Hippocampal formation (tissue), 2 donors: ENCODE measurements around the gene OPA1.
A peak's percentile ranks its signal among the peaks of the same experiment; 100 is the strongest.

ENCODE experiments used
- DNase-seq, 2 donors: peaks; one replicate each; lab custom pipeline; 2025; lab: John Stamatoyannopoulos, UW

OPA1 gene

DNA sequence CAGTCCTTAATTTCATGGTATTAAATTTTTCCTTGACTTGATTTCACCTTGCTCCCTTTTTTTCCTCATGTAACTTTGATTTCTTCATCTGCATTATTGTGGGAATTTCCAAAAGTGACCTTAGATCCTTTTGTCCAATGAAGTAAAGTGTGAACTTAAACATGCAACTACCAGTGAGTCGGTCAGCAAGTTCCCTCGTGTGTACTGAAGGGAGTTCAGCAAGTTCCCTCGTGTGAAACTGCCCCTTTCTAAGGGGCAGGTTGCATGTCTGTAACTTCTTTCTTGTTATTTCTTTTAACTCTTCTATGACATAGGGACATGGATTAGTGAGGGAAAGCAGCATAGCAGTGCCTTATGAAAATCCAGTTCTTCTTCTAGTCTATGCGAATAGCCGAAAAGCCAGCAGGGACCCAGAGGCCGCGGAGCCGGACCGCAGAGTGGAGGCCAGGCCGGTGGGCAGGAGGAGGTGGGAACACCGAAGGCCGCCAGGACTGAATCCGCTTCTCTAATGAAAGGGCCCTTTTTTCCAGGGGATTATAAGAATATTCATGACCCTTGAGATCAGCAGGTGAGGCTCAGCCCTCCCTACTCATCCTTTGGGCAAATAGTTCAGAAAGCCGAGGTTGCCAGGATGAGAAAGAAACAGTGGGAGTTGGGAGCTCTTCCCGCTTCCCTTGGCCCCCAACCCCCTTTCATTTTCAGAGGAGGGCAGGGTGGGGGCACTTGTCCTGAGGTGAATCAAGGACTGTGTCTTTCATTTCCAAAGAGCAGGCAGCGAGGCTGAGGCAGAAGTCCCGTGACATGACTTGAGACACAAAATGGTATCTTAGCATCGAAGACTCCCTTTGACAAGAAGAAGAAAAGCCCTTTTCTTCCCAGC is 117.5 kb downstream of the OPA1 start:
- no peak for DNase-seq

DNA sequence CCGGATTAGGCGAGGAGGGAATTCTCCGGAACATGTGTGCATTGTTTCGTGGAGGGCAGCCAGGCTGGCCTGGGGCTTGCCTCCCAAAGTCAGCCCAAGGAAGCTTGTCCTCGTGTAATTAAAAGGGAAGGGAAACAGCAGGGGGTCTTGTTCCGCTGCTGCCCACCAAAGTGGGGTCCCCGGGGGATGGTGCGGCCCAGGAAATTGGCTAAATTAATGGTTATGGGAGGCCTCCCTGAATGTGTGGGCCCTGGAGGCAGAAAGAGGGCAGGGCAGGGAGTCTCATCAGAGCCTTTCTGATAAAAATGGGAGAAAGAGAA is 118.1 kb downstream of the OPA1 start:
- DNase-seq, result peak in 1 of 2 donors; percentile 2

DNA sequence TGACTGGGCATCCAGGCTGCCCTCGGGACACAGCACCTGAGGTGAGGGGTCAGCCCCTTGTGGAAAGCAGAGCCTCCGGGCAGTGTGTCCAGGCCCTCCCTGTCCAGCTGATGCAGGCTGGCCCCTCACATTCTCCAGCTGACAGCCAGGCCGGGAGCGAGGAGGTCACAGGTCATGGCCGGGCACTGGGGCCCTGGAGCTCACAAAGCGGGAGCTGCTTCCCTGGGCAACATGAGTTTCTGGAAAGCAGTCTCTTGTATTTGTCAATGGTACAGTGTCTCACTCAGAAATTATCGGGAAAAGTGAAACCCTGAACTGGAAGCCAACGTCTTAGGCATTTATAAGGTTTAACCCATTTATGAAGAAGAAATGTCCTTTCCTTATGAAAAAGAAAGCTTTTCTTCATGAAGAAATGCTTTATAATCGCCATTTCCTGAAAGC is 118.5 kb downstream of the OPA1 start:
- no peak for DNase-seq

DNA sequence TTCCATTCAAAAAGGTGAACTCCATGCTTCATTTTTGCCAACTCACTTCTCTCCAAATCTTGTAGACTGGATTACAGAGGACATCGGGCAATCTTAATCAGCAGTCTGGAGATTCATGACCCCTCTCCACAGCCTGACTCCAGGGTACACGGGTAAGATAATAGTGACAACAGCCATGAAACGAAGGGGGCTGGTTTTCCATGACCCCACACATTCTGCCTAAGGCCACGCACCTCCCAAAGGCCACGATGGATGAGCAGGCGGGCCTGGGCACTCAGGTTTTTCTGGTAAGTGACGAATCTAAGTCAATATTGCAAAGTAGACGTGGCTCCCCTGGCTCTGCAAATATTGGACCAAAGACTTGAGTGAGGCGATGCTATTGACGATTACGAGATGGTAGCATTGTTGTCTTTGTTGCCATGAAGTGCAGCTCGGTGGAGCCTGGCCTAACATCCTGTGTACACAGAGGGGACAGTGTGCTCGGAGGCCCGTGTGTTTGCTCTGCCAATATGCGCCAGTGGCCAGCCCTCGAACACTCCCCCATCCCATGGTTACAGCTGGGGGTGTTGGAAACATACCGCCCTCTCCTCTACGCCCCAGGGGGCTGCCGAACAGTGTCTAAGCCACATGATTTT is 119.1 kb downstream of the OPA1 start:
- DNase-seq, result no peak

DNA sequence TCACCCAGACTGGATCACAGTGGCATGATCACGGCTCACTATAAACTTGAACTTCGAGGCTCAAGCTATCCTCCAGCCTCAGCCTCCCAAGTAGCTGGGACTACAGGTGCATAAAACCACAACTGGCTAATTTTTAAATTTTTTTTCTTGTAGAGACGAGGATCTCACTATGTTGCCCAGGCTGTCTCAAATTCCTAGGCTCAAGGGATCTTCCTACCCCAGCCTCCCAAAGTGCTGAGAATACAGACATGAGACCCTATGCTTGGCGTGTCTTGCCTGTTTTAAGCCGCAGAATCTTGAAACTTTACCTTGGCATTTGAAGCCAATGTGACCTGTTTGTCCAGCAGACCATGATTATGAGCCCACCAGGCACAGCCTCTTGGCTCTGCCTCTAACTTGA is 119.9 kb downstream of the OPA1 start:
- DNase-seq, result no peak

DNA sequence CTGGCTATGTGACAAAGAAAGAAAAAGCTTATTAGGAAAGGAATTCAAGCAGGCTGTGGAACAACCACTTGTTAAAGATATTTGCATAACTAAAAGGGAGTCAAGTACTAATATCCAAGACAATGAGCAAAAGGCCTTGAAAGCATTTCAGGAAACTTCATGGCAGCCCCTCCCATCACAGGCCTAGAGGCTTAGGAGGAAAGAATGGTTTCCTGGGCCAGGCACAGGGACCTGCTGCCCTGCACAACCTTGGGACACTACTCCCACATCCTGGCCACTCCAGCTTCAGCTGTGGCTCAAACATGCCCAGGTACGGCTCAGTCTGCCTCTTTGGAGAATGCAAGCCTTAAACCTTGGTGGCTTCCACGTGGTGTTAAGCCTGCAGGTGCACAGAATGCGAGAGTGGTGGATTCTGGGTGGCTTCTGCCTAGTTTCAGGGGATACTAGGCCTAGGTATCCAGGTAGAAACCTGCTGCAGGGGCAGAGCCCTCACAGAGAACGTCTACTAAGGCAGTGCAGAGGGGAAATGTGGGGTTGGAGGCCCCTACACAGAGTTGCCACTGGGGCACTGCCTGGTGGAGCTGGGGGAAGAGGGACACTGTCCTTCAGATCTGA is 121.6 kb downstream of the OPA1 start:
- DNase-seq, result no peak

GRCh38 chr3:193716150-193716549 is 123.1 kb downstream of the OPA1 start:
- DNase-seq, result no peak

- no peak for DNase-seq
Observed at GRCh38 chr3:193719735-193720134, 126.7 kb downstream of the OPA1 start.

DNA sequence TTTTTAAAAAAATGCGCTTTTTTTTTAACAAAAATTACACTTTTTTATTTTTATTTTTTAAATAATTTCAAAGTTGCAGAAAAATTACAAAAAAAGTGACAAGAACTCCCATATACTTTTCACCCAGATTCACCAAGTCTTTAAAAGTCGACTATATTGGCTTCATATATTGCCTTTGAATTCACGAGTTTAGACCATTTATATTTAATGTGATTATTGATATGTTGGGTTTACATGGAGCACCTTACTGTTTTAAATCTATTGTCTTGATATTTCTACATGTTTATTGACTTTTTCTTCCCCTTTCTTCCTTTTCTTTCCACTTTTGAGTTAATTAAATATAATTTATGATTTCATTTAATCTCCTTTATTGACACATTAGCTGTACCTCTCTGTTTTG is 127.2 kb downstream of the OPA1 start:
- no peak for DNase-seq

- no peak for DNase-seq
Observed at GRCh38 chr3:193722566-193722965, 129.6 kb downstream of the OPA1 start.

DNA sequence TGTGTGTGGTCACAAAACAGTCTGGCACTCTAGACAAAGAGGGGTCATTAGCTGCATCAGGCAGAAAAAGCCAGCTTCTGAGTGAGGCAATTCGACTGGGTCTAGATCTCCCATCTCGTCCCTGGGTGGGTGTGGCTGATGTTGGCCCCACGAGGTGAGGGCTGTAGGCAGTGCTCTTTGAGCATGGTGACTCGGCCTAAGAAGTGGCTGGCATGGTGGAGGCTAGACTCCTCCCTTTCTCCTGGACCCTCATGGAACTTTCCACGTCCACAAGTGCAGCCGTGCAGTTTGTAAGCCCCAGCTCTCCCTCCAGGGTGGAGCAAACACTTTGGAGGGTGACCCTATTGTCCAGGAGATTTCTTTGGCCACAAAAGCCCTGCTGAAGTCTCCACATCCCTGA is 134.1 kb downstream of the OPA1 start:
- no peak for DNase-seq

DNA sequence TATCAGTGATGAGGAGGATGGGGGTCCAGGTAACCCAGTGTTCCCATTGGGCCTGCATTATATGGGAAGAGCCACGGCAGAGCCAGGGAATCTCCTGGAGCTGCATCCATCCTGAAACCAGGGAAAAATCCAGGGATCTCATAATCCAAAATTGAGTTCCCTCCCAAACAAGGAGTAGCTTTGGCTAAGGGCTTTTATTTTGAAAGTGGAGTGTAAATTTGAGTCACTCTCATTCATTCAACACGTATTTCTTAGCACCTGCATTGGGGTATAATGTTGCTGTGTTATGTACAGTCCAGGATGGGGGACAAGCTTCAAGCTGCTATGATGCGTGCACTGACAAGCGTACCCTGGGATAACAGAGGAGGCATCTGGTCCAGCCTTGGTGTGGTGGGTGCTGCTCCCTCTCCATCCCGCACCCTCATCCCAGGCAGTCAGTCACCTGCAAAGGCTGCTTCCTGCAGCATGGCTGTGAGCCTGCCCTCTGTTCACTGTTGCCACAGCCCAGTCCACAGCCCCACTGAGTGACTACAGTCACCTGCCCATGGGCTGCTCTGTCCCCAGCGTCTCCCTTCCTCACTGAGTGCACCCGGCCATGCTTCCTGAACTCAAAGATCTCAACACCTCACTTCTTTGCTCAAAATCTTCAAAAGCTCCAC is 135.6 kb downstream of the OPA1 start:
- no peak for DNase-seq

- no peak for DNase-seq
Observed at GRCh38 chr3:193729088-193729465, 136.1 kb downstream of the OPA1 start.

DNA sequence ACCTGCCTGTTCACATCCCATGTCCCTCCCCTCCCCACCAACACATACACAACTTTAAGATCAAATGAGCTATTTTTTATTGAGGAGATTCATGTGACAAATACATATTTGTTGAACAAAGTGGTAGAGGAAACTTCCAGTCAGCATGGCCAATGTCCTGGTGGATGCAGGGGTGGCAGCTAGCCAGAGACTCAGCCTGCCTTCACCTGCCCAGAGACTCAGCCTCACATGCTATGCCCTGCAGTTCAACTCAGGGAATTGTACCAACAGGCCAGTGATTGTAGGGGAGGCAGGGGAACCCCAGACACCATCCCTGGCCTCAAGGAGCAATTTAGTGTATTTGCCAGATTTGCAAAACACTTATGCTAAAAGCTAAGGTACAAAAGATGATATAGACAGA is 136.6 kb downstream of the OPA1 start:
- DNase-seq, result no peak

GRCh38 chr3:193730511-193730910 is 137.5 kb downstream of the OPA1 start:
- no peak for DNase-seq

DNA sequence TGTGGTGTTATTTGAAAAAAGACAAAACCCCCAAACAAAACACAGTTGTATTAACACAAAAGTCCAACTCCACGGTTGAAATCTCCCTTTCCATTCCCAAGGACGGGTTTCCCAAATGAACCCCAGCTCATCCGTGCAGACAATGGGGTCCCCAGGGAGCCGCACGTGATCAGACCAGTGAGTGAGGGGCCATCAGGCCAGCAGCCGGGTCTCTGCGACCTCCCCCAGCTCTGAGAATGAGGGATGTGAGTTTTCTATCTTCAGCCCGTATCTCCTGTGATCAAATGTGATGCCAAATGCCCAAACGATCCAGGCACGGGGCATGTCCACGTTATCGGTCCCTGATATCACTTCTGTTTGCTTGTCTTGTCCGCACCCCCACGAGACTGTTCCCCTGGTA is 138.0 kb downstream of the OPA1 start:
- DNase-seq, result no peak

DNA sequence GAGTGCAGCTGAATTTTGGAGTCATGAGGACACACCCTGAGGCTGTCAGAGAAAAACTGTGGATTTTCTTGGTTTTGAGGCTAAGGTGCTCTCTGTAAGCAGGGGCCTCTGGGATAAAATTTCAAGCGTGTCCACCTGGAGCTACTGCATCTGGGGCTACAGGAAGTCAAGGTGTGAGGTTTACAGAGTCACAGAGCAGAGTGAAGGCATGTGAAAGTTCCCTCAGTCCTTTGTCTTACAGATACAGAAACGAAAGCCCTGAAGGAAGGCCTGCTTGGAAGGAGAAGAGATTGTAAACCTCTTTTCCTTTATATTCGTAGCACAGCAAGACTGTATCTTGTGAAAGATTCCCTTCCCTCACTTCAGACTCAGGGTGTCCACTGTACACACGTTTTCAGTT is 138.6 kb downstream of the OPA1 start:
- DNase-seq, result no peak

DNA sequence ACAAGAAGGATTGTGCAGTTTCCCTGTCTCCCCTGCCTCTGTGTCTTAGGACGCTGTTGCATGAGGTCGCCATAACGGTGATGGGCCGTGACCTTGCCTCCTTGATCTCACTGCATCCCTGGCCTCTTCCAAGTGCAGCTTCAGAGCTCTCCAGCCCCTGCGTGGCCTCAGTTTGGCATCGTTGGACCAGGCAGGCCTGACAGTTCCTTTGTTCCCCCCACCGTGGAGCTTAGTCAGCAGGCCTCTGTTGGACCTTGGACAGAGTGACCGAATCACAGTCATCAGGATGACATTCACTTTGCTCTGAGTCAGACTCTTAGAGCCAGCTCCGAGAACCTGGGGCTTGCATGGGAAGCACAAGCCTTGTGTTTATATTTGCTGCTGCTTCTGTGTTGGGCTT is 139.4 kb downstream of the OPA1 start:
- DNase-seq, result no peak

DNA sequence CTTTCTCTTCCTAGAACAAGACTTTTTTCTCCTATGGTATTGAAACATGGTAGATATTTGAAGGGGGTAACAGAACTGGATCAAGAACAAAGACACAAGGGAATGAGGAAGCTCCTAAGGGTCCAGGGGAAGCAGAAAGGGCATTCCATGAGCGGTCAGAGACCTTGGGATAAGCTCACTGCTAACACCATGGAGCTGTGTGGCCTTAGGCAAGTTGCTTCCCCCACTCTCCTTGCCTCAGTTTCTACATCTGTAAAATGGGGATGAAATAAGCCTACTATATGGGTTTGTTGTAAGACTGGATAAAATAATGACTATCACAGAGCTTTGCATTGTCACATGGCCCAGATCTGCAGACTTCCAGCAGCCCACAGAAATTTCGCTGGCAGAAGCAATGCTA is 139.8 kb downstream of the OPA1 start:
- no peak for DNase-seq

DNA sequence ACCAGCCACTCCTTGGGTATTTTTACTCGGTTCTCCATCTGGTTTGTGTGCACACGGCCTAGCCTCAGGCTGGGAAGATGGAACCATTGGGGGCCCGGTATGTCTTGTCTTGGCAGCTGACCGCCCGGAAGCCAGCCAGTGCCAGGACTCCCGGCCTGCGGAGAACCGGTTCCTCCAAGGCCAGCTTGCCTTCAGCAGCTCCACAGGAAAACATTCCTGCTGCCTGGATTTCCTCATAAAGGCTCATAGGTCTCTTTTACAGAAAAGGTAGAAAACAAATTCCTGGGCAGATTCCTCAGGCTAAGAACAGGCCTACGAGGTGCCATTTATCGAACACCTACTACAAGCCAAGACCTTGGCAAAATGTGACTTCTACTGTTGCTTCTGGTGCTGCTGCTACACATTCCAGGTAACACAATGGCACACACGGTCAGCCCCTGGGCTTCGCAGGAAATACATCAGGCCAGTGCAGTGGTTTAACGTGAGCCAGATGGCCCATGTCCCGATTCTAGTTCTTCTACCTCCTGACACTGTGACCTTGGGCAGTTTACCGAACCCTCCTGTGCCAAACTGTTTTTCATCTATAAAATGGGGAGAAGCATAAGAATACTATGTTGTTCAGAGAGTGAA is 141.8 kb downstream of the OPA1 start:
- DNase-seq, result no peak

- no peak for DNase-seq
Observed at GRCh38 chr3:193735850-193736249, 142.8 kb downstream of the OPA1 start.

GRCh38 chr3:193736616-193737015 is 143.6 kb downstream of the OPA1 start:
- DNase-seq, result no peak
